HG03460 (cell line): ENCODE data around the gene NTM.
"Not testable (repeated sequence)": the region's sequence is repeated elsewhere in the genome, so short reads cannot be mapped to it uniquely, and the experiment has no call there.

Experiments used
- ATAC-seq: cut with Tn5 transposase; IDR thresholded peaks from one replicate; pipeline ENCODE4 v1.9.1; 2021; ENCODE audit not compliant: unreplicated experiment

Gene NTM

GRCh38 chr11:131370090-131370751 is at the start of gene NTM:
NTM (plus strand) TSS chr11:131370615.
- no peak for ATAC-seq

GRCh38 chr11:131324921-131325570 is 45.4 kb upstream of the NTM start:
- ATAC-seq, result no peak

- ATAC-seq, result no peak
Measured at GRCh38 chr11:131326829-131327228, 43.6 kb upstream of the NTM start.

- ATAC-seq, result no peak
Measured at GRCh38 chr11:131327421-131327820, 43.0 kb upstream of the NTM start.

GRCh38 chr11:131328843-131329242 is 41.6 kb upstream of the NTM start:
- ATAC-seq, result no peak

- no peak for ATAC-seq
Measured at GRCh38 chr11:131331010-131331409, 39.4 kb upstream of the NTM start.

GRCh38 chr11:131331546-131331945 is 38.9 kb upstream of the NTM start:
- no peak for ATAC-seq

- no peak for ATAC-seq
Measured at GRCh38 chr11:131334601-131335000, 35.8 kb upstream of the NTM start.

GRCh38 chr11:131341900-131342299 is 28.5 kb upstream of the NTM start:
- not testable (repeated sequence) for ATAC-seq

GRCh38 chr11:131342442-131342841 is 28.0 kb upstream of the NTM start:
- ATAC-seq, result not testable (repeated sequence)

- ATAC-seq, result no peak
Measured at GRCh38 chr11:131345406-131345805, 25.0 kb upstream of the NTM start.

- no peak for ATAC-seq
Measured at GRCh38 chr11:131349368-131350086, 20.9 kb upstream of the NTM start.

GRCh38 chr11:131350872-131351271 is 19.5 kb upstream of the NTM start:
- ATAC-seq, result no peak

- no peak for ATAC-seq
Measured at GRCh38 chr11:131351848-131352247, 18.6 kb upstream of the NTM start.

GRCh38 chr11:131353766-131354165 is 16.6 kb upstream of the NTM start:
- no peak for ATAC-seq

- no peak for ATAC-seq
Measured at GRCh38 chr11:131354251-131354701, 16.1 kb upstream of the NTM start.

GRCh38 chr11:131356206-131356605 is 14.2 kb upstream of the NTM start:
- ATAC-seq, result no peak

GRCh38 chr11:131365329-131365930 is 5.0 kb upstream of the NTM start:
- no peak for ATAC-seq

GRCh38 chr11:131370901-131371790 is 731 bp downstream of the NTM start:
- no peak for ATAC-seq

GRCh38 chr11:131371791-131372104 is 1.3 kb downstream of the NTM start:
- no peak for ATAC-seq
